ENCODE results near the gene OLFM2.

Gene OLFM2

DNA sequence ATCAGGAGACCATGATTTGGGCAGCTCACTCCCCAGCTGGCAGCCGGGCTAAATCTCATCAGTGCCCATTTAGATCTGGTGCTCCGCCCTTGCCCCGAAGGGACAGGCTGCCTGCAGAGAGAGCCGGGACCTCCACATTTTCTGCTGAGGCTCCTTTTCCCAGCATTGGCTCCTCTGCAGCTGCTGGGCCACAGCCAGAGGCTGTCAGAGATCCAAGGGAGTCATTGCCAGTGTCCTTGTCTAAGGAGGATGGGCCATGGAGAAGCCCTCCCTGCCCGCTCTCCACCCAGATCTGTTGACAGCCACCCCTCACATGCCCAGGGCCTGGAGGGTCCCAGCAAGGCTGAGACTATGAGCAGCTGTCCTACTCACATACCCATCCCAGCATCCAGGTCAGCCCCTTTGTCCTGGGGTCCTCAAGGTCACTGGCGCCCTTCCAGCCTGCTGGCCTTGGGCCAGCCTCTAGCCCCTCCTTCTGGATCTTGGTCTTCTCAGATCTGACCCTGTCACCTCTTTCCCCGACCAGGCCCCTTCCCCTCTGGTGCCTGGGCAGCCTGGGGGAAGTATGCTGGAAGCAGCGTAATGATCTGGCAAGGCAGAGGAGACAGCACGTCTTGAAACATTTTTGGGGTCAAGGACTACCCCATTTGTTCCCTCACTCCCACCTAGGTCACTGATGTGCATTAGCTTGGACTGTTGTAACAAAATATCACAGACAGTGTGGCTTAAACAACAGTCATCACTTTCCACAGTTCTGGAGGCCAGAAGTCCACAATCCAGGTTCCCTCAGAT, 93.3 kb downstream of the OLFM2 start:
- no peak overlapping the region for H3K4me3 ChIP-seq (ENCODE audit: low read length, poor library complexity, severe bottlenecking)
- no peaks in the 10 kb centered on the region for H3K9me2 ChIP-seq (replicated peaks; ENCODE audit: low read depth, low read length)
- H3K36me3 ChIP-seq (ENCODE audit: insufficient read depth, low read length): peaks cover 60% of the 10 kb centered on the region; the same call in 1 of the 2 replicates
- TF ChIP-seq EZH2phosphoT487 (IDR thresholded peaks at IDR 0.05; ENCODE audit: borderline replicate concordance): no peak
- no peak for TF ChIP-seq CTCF (conservative IDR thresholded peaks at IDR 0.05; ENCODE audit: low read length)
- H3K4me2 ChIP-seq (ENCODE audit: low read depth, low read length, poor library complexity, severe bottlenecking): no peak overlapping the region
- no peaks in the 10 kb centered on the region for H3K4me1 ChIP-seq (ENCODE audit: insufficient read depth, low read length, poor library complexity, severe bottlenecking)
- no peaks in the 10 kb centered on the region for H3K9me3 ChIP-seq (ENCODE audit: insufficient read depth, low read depth, low read length)
- H3K9ac ChIP-seq (ENCODE audit: low read depth, low read length, poor library complexity, severe bottlenecking): no peak overlapping the region
- H3K27me3 ChIP-seq (ENCODE audit: insufficient read depth, low read length, poor library complexity, severe bottlenecking): no peaks in the 10 kb centered on the region
- no peak overlapping the region for H2AFZ ChIP-seq (ENCODE audit: low read length)
- no peaks in the 10 kb centered on the region for H3F3A ChIP-seq (ENCODE audit: low read depth)
- no peaks in the 10 kb centered on the region for H4K20me1 ChIP-seq (ENCODE audit: insufficient read depth, low read length, poor library complexity, severe bottlenecking)
- peaks cover 19% of the 10 kb centered on the region; the same call in 1 of the 2 replicates for H3K79me2 ChIP-seq (ENCODE audit: insufficient read depth, low read length)

- Histone ChIP-seq H4K20me1 (ENCODE audit: insufficient read depth, low read length, poor library complexity, severe bottlenecking) (peaks cover 15% of the 10 kb centered on the region), H3K79me2 (ENCODE audit: insufficient read depth, low read length) (peaks cover 34% of the 10 kb centered on the region), H3F3A (ENCODE audit: low read depth) (no peaks in the 10 kb centered on the region), H3K36me3 (ENCODE audit: insufficient read depth, low read length) (peaks cover 33% of the 10 kb centered on the region; the same call in 1 of the 2 replicates), H3K9me3 (ENCODE audit: insufficient read depth, low read depth, low read length) (no peaks in the 10 kb centered on the region), H2AFZ (ENCODE audit: low read length) (no peak overlapping the region), H3K9me2 (replicated peaks; ENCODE audit: low read depth, low read length) (no peaks in the 10 kb centered on the region), H3K27me3 (ENCODE audit: insufficient read depth, low read length, poor library complexity, severe bottlenecking) (no peaks in the 10 kb centered on the region), H3K4me3 (ENCODE audit: low read length, poor library complexity, severe bottlenecking) (no peak overlapping the region), H3K4me2 (ENCODE audit: low read depth, low read length, poor library complexity, severe bottlenecking) (no peak overlapping the region), H3K9ac (ENCODE audit: low read depth, low read length, poor library complexity, severe bottlenecking) (no peak overlapping the region), H3K4me1 (ENCODE audit: insufficient read depth, low read length, poor library complexity, severe bottlenecking) (peaks cover 14% of the 10 kb centered on the region)
- TF ChIP-seq CTCF (conservative IDR thresholded peaks at IDR 0.05; ENCODE audit: low read length) (no peak), EZH2phosphoT487 (IDR thresholded peaks at IDR 0.05; ENCODE audit: borderline replicate concordance) (no peak)
These were observed 96.9 kb downstream of the OLFM2 start for GRCh38 chr19:9839415-9839814.

- no peaks in the 10 kb centered on the region for H3K27me3 ChIP-seq (ENCODE audit: insufficient read depth, low read length, poor library complexity, severe bottlenecking)
- H3K9ac ChIP-seq (ENCODE audit: low read depth, low read length, poor library complexity, severe bottlenecking): no peak overlapping the region
- H3F3A ChIP-seq (ENCODE audit: low read depth): no peaks in the 10 kb centered on the region
- H3K4me3 ChIP-seq (ENCODE audit: low read length, poor library complexity, severe bottlenecking): no peak overlapping the region
- H3K9me3 ChIP-seq (ENCODE audit: insufficient read depth, low read depth, low read length): no peaks in the 10 kb centered on the region
- no peaks in the 10 kb centered on the region for H3K9me2 ChIP-seq (replicated peaks; ENCODE audit: low read depth, low read length)
- H4K20me1 ChIP-seq (ENCODE audit: insufficient read depth, low read length, poor library complexity, severe bottlenecking): peaks cover 15% of the 10 kb centered on the region
- H2AFZ ChIP-seq (ENCODE audit: low read length): no peak overlapping the region
- no peak overlapping the region for H3K4me2 ChIP-seq (ENCODE audit: low read depth, low read length, poor library complexity, severe bottlenecking)
- peaks cover 23% of the 10 kb centered on the region; the same call in 1 of the 2 replicates for H3K36me3 ChIP-seq (ENCODE audit: insufficient read depth, low read length)
- peaks cover 34% of the 10 kb centered on the region for H3K79me2 ChIP-seq (ENCODE audit: insufficient read depth, low read length)
- H3K4me1 ChIP-seq (ENCODE audit: insufficient read depth, low read length, poor library complexity, severe bottlenecking): peaks cover 14% of the 10 kb centered on the region
- no peak for TF ChIP-seq CTCF (conservative IDR thresholded peaks at IDR 0.05; ENCODE audit: low read length)
- no peak for TF ChIP-seq EZH2phosphoT487 (IDR thresholded peaks at IDR 0.05; ENCODE audit: borderline replicate concordance)
These were observed 98.0 kb downstream of the OLFM2 start for GRCh38 chr19:9838324-9838723.

All from Loucy (cell line).